ENCODE data around the gene APOBEC3B. TPM values are rescaled to one million over a fixed set of nuclear protein-coding genes. Genes with fewer than 3 reads are reported as not detected.

The APOBEC3B gene
- total and polyA plus RNA-seq, 2 donors (not counting 1 experiment from before 2014, with no cell fraction given), result 2.4 to 7.9 TPM

GRCh38 chr22:38936562-38936961 lies 45.6 kb upstream of the APOBEC3B start:
- 92% methylated on average over 17 of the region's 17 CpGs for WGBS (ENCODE audit: insufficient coverage)
- CTCF ChIA-PET, result no interaction called here
- H3K4me2 ChIP-seq (replicated peaks; ENCODE audit: low read depth, low read length, poor library complexity, severe bottlenecking), result no peak overlapping the region
- no peak for ATAC-seq (ENCODE audit: low read depth)
- Mint-ChIP-seq H3K27me3 (peaks cover 27% of the 10 kb centered on the region), H3K4me3 (no peak overlapping the region), H3K4me1 (peaks cover 5% of the 10 kb centered on the region), H3K9me3 (ENCODE audit: insufficient read depth) (no peaks in the 10 kb centered on the region), H3K27ac (no peak overlapping the region)
- no peak overlapping the region for H2AFZ ChIP-seq (ENCODE audit: insufficient read depth, low read depth, low read length, poor library complexity, severe bottlenecking)
- no peak for DNase-seq
- no peaks in the 10 kb centered on the region for H3K9me3 ChIP-seq (ENCODE audit: control extremely low read depth in 1 of 3, control insufficient read depth in 2 of 3, insufficient read depth in 1 of 3, low read length in 2 of 3)
- TF ChIP-seq EZH2 (IDR thresholded peaks at IDR 0.05; ENCODE audit: borderline replicate concordance, insufficient read depth, low read depth, low read length, poor library complexity, severe bottlenecking), result no peak
- TF ChIP-seq CTCF (IDR thresholded peaks at IDR 0.05), result no peak
- no peaks in the 10 kb centered on the region for H4K20me1 ChIP-seq (ENCODE audit: control insufficient read depth, insufficient read depth, low read length, poor library complexity, severe bottlenecking)
- H3K27me3 ChIP-seq (replicated peaks in 1 of 4; ENCODE audit: control extremely low read depth in 1 of 4, control insufficient read depth in 3 of 4, insufficient read depth in 4 of 4, low read length in 3 of 4), result peaks cover 0 to 6% (median 3%) of the 10 kb centered on the region in 4 experiments
- H3K9ac ChIP-seq (ENCODE audit: low read length), result no peak overlapping the region
- no peak overlapping the region for H3K4me3 ChIP-seq (ENCODE audit: control extremely low read depth in 1 of 5, extremely low read depth in 1 of 5, insufficient read depth in 1 of 5, low read depth in 2 of 5, low read length in 4 of 5)
- intact Hi-C loops (cut with micrococcal nuclease), result no loop called here
- POLR2A ChIA-PET, result no interaction called here
- H3K4me1 ChIP-seq (ENCODE audit: control insufficient read depth in 2 of 2, insufficient read depth in 2 of 2, low read length in 2 of 2), result peaks cover 4 to 5% of the 10 kb centered on the region in 2 donors
- H3K27ac ChIP-seq (ENCODE audit: low read length in 2 of 2), result no peak overlapping the region
- no peaks in the 10 kb centered on the region for H3K36me3 ChIP-seq (replicated peaks in 1 of 2; ENCODE audit: control extremely low read depth in 1 of 2, control insufficient read depth in 1 of 2, extremely low read depth in 1 of 2, insufficient read depth in 2 of 2, low read length in 1 of 2)
- H3K79me2 ChIP-seq (ENCODE audit: control insufficient read depth, insufficient read depth, low read length), result no peaks in the 10 kb centered on the region

- Histone ChIP-seq H3K79me2 (ENCODE audit: control insufficient read depth, insufficient read depth, low read length) (no peaks in the 10 kb centered on the region), H3K27me3 (replicated peaks in 1 of 4; ENCODE audit: control extremely low read depth in 1 of 4, control insufficient read depth in 3 of 4, insufficient read depth in 4 of 4, low read length in 3 of 4) (peaks cover 0 to 6% (median 3%) of the 10 kb centered on the region in 4 experiments), H3K4me3 (ENCODE audit: control extremely low read depth in 1 of 5, extremely low read depth in 1 of 5, insufficient read depth in 1 of 5, low read depth in 2 of 5, low read length in 4 of 5) (no peak overlapping the region), H3K27ac (ENCODE audit: low read length in 2 of 2) (no peak overlapping the region), H3K9ac (ENCODE audit: low read length) (no peak overlapping the region), H2AFZ (ENCODE audit: insufficient read depth, low read depth, low read length, poor library complexity, severe bottlenecking) (no peak overlapping the region), H3K4me2 (replicated peaks; ENCODE audit: low read depth, low read length, poor library complexity, severe bottlenecking) (no peak overlapping the region), H3K36me3 (replicated peaks in 1 of 2; ENCODE audit: control extremely low read depth in 1 of 2, control insufficient read depth in 1 of 2, extremely low read depth in 1 of 2, insufficient read depth in 2 of 2, low read length in 1 of 2) (no peaks in the 10 kb centered on the region), H3K9me3 (ENCODE audit: control extremely low read depth in 1 of 3, control insufficient read depth in 2 of 3, insufficient read depth in 1 of 3, low read length in 2 of 3) (no peaks in the 10 kb centered on the region), H3K4me1 (ENCODE audit: control insufficient read depth in 2 of 2, insufficient read depth in 2 of 2, low read length in 2 of 2) (peaks cover 9% of the 10 kb centered on the region in 2 donors), H4K20me1 (ENCODE audit: control insufficient read depth, insufficient read depth, low read length, poor library complexity, severe bottlenecking) (no peaks in the 10 kb centered on the region)
- POLR2A ChIA-PET, result no interaction called here
- CTCF ChIA-PET, result no interaction called here
- intact Hi-C loops (cut with micrococcal nuclease), result no loop called here
- WGBS (ENCODE audit: insufficient coverage), result 96% methylated on average over 4 of the region's 4 CpGs
- DNase-seq (no peak), ATAC-seq (ENCODE audit: low read depth) (no peak)
- no peak overlapping the region for H3K27ac Mint-ChIP-seq
- no peak for TF ChIP-seq EZH2 (IDR thresholded peaks at IDR 0.05; ENCODE audit: borderline replicate concordance, insufficient read depth, low read depth, low read length, poor library complexity, severe bottlenecking)
- no peak for TF ChIP-seq CTCF (IDR thresholded peaks at IDR 0.05)
- H3K27me3 Mint-ChIP-seq, result peaks cover 29% of the 10 kb centered on the region
- H3K4me3 Mint-ChIP-seq, result no peak overlapping the region
- H3K4me1 Mint-ChIP-seq, result peaks cover 9% of the 10 kb centered on the region
- no peaks in the 10 kb centered on the region for H3K9me3 Mint-ChIP-seq (ENCODE audit: insufficient read depth)
Measured at GRCh38 chr22:38937036-38937435, 45.1 kb upstream of the APOBEC3B start.
